ENCODE results near the gene TRIP12. TPM values are rescaled to one million over a fixed set of nuclear protein-coding genes. Genes with fewer than 3 reads are reported as not detected.
"Not testable (repeated sequence)": the region's sequence is repeated elsewhere in the genome, so short reads cannot be mapped to it uniquely, and the experiment has no call there.

TRIP12 gene
- total RNA-seq, 2 experiments from 2014 or later: 224 to 229 TPM

DNA sequence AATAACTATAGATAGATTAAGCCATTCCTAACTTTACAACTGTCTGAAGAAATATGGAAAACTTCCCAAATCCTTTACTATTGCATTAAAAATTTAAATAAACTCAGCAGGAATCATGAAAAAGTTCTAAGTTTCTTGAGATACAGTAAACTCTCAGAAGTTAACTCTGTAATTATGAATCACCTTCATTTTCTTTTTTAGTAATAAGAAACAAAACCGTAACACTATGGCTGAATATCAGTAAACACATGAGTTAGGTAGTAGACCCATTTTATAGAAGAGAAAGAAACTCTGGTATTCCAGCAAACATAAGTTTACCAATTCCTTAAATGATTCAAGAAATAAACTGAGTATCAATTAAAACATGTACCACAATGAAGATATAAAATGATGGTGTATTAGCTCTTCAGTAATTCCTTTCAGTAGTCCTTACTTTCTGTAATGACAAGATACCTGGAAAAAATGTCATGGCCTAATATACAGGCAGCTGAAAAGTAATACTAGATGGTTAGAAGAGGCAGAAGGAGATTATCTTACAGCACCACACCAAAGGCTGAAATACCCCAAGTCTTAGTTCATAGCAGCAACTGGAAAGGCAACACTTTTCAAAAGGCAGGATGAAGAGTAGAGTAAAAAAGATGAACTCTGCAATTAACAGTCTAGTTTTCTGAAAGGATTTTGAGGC, 11.5 kb downstream of the TRIP12 start:
- Mint-ChIP-seq H3K9me3 (no peaks in the 10 kb centered on the region), H3K4me3 (no peak overlapping the region), H3K27ac (peak overlapping the region; percentile 10), H3K4me1 (peaks cover 42% of the 10 kb centered on the region), H3K36me3 (ENCODE audit: low read depth) (peaks cover 21% of the 10 kb centered on the region), H3K27me3 (no peaks in the 10 kb centered on the region)
- ChIA-PET POLR2A (interaction anchor here (0.7 to 5.7 kb wide), 4 partner anchors 11 to 109 kb away, joined by 3 to 39 read pairs (median 4); partner anchors contain the start of genes FBXO36 and TRIP12), CTCF (interaction anchor here (0.8 to 3.7 kb wide), 6 partner anchors 9 to 129 kb away, joined by 3 to 53 read pairs (median 9); partner anchors contain the start of genes FBXO36 and TRIP12)
- DNase-seq: no peak

DNA sequence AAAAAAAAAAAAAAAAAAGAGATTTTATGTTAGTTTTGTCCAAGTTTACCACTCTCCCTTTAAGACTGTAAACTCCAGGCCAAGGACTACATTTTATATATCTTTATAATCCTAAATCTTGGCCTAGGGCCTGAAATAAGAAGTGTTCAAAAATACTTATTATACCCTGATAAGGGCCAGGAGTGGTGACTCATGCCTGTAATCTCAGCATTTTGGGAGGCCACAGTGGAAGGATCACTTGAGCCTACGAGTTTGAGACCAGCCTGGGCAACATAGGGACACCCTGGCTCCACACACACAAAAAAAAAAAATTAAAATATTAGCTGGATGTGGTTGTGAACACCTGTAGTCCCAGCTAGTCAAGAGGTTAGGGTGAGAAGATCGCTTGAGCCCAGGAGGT, 12.7 kb downstream of the TRIP12 start:
- Mint-ChIP-seq H3K36me3 (ENCODE audit: low read depth) (peaks cover 26% of the 10 kb centered on the region), H3K4me1 (peaks cover 38% of the 10 kb centered on the region), H3K4me3 (no peak overlapping the region), H3K27ac (no peak overlapping the region), H3K9me3 (no peaks in the 10 kb centered on the region), H3K27me3 (no peaks in the 10 kb centered on the region)
- ChIA-PET POLR2A (interaction anchor here (1.2 to 5.7 kb wide), 2 partner anchors 12 to 56 kb away, joined by 3 to 39 read pairs; partner anchors contain the start of genes FBXO36 and TRIP12), CTCF (interaction anchor here (3.7 kb wide), 1 partner anchor 106 kb away, joined by 53 read pairs; no protein-coding TSS in a partner anchor)
- DNase-seq: no peak

DNA sequence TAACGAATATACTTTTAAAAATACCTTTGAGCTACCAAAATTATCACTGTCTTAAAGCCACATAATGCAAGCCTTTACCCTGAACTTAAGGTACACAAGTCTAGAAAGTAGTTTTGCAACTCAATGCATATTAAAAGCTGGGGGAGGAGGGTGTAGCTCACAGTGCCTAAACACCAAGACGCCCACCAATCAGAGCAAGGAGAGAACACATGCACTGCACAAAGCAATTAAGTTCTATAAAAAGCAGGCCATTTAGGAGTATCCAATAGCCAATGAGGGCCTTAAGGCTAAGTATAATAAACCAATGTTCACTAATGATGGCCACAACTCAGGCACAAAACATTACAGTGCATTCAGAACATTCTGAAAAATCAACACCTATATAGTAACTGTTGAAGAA, 16.2 kb downstream of the TRIP12 start:
- peaks cover 25% of the 10 kb centered on the region for H3K4me1 Mint-ChIP-seq
- ChIA-PET CTCF (interaction anchor here (0.8 kb wide), 2 partner anchors 13 to 162 kb away, joined by 3 to 5 read pairs; no protein-coding TSS in a partner anchor), POLR2A (interaction anchor here (1.1 kb wide), 1 partner anchor 16 kb away, joined by 3 read pairs; the partner anchor contains the start of gene TRIP12)
- no peak for DNase-seq
- H3K9me3 Mint-ChIP-seq: no peaks in the 10 kb centered on the region
- H3K4me3 Mint-ChIP-seq: no peak overlapping the region
- peaks cover 33% of the 10 kb centered on the region for H3K36me3 Mint-ChIP-seq (ENCODE audit: low read depth)
- H3K27ac Mint-ChIP-seq: no peak overlapping the region
- no peaks in the 10 kb centered on the region for H3K27me3 Mint-ChIP-seq

DNA sequence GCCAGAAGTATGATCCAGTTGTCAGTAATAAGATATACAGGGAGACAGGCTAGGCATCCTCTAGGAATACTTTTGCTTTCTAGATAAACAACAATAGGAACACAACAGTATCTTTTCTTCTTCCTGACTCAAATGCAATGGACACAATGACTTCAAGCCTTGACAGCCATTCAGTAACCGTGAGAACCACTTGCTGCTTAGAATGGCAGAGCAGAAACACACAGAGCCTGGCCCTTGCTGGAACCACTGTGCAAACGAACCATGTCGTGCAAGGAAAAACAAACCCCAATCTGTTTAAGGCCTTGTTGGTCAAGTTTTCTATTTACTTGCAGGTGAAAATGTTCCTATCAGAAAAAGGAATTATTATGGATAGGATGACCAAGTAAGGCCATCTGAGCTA, 18.8 kb downstream of the TRIP12 start:
- Mint-ChIP-seq H3K9me3 (no peaks in the 10 kb centered on the region), H3K27ac (no peak overlapping the region), H3K4me3 (no peak overlapping the region), H3K36me3 (ENCODE audit: low read depth) (peaks cover 43% of the 10 kb centered on the region), H3K4me1 (peaks cover 32% of the 10 kb centered on the region), H3K27me3 (no peaks in the 10 kb centered on the region)
- CTCF ChIA-PET: interaction anchor here (1.0 kb wide), 1 partner anchor 102 kb away, joined by 3 read pairs; no protein-coding TSS in a partner anchor
- no peak for DNase-seq
- POLR2A ChIA-PET: no interaction called here

DNA sequence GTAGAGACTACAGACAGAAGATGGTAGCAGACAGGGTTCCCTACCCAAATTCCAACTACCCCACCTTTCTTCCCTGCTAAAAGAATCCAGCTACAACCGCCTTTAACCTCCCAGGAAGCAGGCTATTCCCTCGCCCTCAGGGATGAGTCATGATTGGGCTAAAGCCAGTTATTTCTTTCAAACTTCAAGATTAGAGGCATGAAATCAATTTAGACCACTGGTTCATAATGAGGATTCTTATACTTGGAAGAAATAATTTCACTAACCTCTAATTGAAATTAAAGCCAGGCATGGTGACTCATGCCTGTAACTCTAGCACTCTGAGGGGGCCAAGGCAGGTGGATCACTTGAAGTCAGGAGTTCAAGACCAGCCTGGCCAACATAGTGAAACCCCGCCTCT, 20.0 kb downstream of the TRIP12 start:
- Mint-ChIP-seq H3K4me3 (no peak overlapping the region), H3K9me3 (no peaks in the 10 kb centered on the region), H3K27ac (no peak overlapping the region), H3K36me3 (ENCODE audit: low read depth) (peaks cover 41% of the 10 kb centered on the region), H3K4me1 (peaks cover 40% of the 10 kb centered on the region), H3K27me3 (no peaks in the 10 kb centered on the region)
- no peak for DNase-seq
- ChIA-PET CTCF (no interaction called here), POLR2A (interaction anchor here (1.4 kb wide), 1 partner anchor 20 kb away, joined by 3 read pairs; the partner anchor contains the start of gene TRIP12)

DNA sequence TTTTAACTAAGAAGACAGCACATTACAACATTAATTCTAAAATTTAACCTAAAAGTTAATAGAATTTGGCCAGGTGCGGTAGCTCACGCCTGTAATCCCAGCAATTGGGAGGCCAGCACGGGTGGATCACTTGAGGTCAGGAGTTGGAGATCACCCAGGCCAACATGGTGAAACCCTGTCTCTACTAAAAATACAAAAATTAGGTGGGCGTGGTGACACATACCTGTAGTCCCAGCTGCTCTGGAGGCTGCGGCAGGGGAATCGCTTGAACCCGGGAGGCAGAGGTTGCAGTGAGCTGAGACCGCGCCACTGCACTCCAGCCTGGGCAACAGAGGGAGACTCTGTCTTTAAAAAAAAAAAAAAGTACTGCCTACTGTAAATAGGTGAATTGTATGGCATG, 21.3 kb downstream of the TRIP12 start:
- DNase-seq, H3K9me3 Mint-ChIP-seq, POLR2A ChIA-PET, H3K4me3 Mint-ChIP-seq, H3K27me3 Mint-ChIP-seq, H3K27ac Mint-ChIP-seq: not testable (repeated sequence)
- CTCF ChIA-PET: interaction anchor here (1.5 kb wide), 1 partner anchor 10 kb away, joined by 6 read pairs; no protein-coding TSS in a partner anchor
- peaks cover 38% of the 10 kb centered on the region for H3K4me1 Mint-ChIP-seq
- H3K36me3 Mint-ChIP-seq (ENCODE audit: low read depth): peaks cover 41% of the 10 kb centered on the region

DNA sequence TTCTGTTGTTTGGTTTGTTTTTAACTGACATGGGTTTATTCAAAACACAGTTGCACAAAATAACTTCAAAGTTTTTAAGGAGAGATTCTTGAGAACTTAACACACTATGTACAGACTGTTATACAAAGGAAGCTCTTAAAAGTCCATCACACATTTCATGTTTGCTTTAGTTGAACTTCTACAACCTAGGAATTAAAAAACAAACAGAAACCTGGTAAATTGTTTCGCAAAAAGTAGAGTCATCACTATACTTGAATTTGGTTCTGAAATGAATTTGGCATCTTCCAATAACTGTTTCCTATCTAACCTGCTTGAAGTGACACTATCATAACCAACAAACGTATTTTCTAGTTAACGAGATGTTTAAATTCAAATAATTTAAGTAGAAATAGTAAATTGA, 21.8 kb downstream of the TRIP12 start:
- CTCF ChIA-PET: interaction anchor here (1.5 kb wide), 1 partner anchor 11 kb away, joined by 6 read pairs; no protein-coding TSS in a partner anchor
- Mint-ChIP-seq H3K4me3 (no peak overlapping the region), H3K9me3 (no peaks in the 10 kb centered on the region), H3K27ac (no peak overlapping the region), H3K4me1 (peaks cover 35% of the 10 kb centered on the region), H3K27me3 (no peaks in the 10 kb centered on the region), H3K36me3 (ENCODE audit: low read depth) (peaks cover 36% of the 10 kb centered on the region)
- no peak for DNase-seq
- POLR2A ChIA-PET: no interaction called here

DNA sequence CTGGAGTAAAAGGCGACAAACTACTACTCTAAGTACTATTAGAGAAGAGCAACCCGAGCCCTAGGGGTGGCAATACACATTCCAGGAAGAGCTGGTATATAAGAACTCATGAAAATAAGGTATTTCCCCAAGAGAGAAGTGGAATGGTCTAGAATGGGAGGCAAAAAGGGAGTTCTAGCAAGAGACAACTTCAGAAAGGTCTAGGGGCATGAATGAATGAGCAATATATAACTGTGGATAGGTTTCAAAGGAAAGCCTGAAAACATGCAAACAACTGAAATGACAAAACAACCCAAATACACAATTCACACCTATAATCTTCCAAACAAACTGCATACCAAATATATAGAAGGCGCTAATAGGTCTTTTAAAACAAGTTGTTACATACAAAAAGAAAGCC, 22.2 kb downstream of the TRIP12 start:
- DNase-seq: no peak
- Mint-ChIP-seq H3K36me3 (ENCODE audit: low read depth) (peaks cover 32% of the 10 kb centered on the region), H3K9me3 (no peaks in the 10 kb centered on the region), H3K4me1 (peaks cover 35% of the 10 kb centered on the region), H3K27ac (no peak overlapping the region), H3K4me3 (no peak overlapping the region), H3K27me3 (no peaks in the 10 kb centered on the region)
- POLR2A ChIA-PET: interaction anchor here (0.9 to 1.2 kb wide), 2 partner anchors 14 to 20 kb away, joined by 3 read pairs; no protein-coding TSS in a partner anchor
- CTCF ChIA-PET: no interaction called here

DNA sequence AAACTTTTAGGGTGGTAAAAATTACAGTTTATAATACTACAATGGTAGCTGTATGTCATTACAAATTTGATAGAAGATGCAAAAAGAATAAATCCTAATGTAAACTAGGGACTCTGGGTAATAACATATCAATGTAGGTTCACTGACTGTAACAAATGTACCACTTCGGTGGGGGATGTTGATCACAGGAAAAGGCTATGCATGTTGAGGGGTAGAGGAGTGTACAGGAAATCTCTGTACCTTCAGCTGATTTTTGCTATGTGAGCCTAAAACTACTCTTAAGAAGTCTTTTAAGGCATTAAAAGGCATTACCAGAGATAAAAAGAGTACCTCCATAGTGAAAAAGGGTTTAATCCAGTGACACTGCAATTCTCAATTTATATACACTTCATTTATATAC, 25.0 kb downstream of the TRIP12 start:
- Mint-ChIP-seq H3K4me1 (peaks cover 33% of the 10 kb centered on the region), H3K9me3 (no peaks in the 10 kb centered on the region), H3K27ac (no peak overlapping the region), H3K4me3 (no peak overlapping the region), H3K27me3 (no peaks in the 10 kb centered on the region), H3K36me3 (ENCODE audit: low read depth) (peaks cover 33% of the 10 kb centered on the region)
- no peak for DNase-seq
- ChIA-PET CTCF (interaction anchor here (0.6 kb wide), 1 partner anchor 532 kb away, joined by 3 read pairs; no protein-coding TSS in a partner anchor), POLR2A (interaction anchor here (1.0 kb wide), 1 partner anchor 30 kb away, joined by 3 read pairs; no protein-coding TSS in a partner anchor)

DNA sequence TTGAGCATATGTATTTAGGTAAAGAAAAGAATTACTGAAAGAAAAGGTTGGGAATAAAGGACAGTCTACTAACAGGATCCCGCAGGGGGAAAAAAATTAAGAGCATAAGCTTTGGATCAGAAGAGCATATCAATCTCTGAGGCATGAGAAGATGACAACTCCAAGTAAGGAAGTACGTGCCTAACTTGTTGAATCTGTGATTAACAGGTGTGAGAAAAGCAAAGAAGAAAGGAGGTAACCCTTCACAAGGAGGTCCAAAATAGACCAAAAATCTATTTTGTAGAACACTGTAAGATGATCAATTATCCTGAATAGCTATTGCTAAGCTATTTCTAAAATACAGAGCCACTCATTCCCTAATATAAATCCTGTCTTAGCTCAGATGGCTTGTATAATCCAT, 32.8 kb downstream of the TRIP12 start:
- ChIA-PET CTCF (interaction anchor here (0.5 to 1.0 kb wide), 3 partner anchors 38 to 108 kb away, joined by 3 read pairs; no protein-coding TSS in a partner anchor), POLR2A (interaction anchor here (0.6 kb wide), 1 partner anchor 25 kb away, joined by 3 read pairs; no protein-coding TSS in a partner anchor)
- Mint-ChIP-seq H3K9me3 (no peaks in the 10 kb centered on the region), H3K4me1 (peaks cover 15% of the 10 kb centered on the region), H3K4me3 (no peak overlapping the region), H3K27me3 (no peaks in the 10 kb centered on the region), H3K36me3 (ENCODE audit: low read depth) (peaks cover 22% of the 10 kb centered on the region), H3K27ac (no peak overlapping the region)
- no peak for DNase-seq

DNA sequence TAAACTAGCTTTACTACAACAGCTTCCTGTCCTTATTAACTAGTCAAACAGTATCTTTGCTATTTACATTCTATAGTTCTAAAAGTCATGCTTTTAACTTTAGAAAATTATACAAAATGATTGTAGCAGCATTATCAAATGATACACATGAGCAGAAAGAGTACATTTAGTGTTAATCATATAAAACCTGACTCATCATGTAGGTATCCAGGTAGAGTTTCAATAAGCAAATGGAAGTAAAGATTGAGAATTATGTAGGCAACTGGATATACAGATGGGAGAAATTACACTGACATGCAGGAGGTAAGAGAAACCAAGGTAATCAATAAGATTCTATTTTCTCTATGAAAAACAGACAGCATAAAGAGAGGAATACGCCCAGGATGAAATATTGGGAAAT, 33.8 kb downstream of the TRIP12 start:
- Mint-ChIP-seq H3K27me3 (no peaks in the 10 kb centered on the region), H3K27ac (no peak overlapping the region), H3K4me3 (no peak overlapping the region), H3K36me3 (ENCODE audit: low read depth) (peaks cover 21% of the 10 kb centered on the region), H3K4me1 (peaks cover 15% of the 10 kb centered on the region), H3K9me3 (no peaks in the 10 kb centered on the region)
- ChIA-PET POLR2A (no interaction called here), CTCF (interaction anchor here (1.0 to 1.2 kb wide), 2 partner anchors 23 to 37 kb away, joined by 3 read pairs; no protein-coding TSS in a partner anchor)
- DNase-seq: no peak

DNA sequence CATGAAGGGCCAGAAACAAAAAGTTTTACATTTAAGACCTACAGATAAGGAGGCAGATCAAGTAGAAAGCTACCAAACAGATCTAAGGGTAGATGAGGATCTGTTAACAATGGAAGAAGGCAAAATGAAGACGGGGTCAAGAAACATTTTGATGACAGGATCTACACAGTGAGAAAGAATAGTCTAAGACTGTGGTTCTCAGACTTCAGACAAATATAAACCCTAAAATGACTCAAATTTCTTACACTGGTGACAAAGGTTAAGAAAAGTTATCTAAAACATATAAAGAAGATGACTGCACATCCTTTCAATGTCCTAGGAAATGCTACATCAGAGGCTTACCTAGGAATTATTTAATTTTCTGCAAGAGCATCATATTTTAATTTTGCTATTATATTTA, 34.4 kb downstream of the TRIP12 start:
- Mint-ChIP-seq H3K36me3 (ENCODE audit: low read depth) (peaks cover 19% of the 10 kb centered on the region), H3K4me1 (peaks cover 13% of the 10 kb centered on the region), H3K27me3 (no peaks in the 10 kb centered on the region), H3K27ac (no peak overlapping the region), H3K4me3 (no peak overlapping the region), H3K9me3 (no peaks in the 10 kb centered on the region)
- CTCF ChIA-PET: interaction anchor here (1.2 kb wide), 1 partner anchor 24 kb away, joined by 3 read pairs; no protein-coding TSS in a partner anchor
- DNase-seq: no peak
- POLR2A ChIA-PET: no interaction called here

Measured in activated CD4-positive, alpha-beta memory T cell treated with anti-CD3 and anti-CD28 coated beads, Interleukin-2, amount 10 ng/mL, durations not matched to agents 7 days and 5 days (primary cell).